ENCODE measurements around the gene BAIAP2L2.
"Not testable (repeated sequence)": the region's sequence is repeated elsewhere in the genome, so short reads cannot be mapped to it uniquely, and the experiment has no call there.

The BAIAP2L2 gene

DNA sequence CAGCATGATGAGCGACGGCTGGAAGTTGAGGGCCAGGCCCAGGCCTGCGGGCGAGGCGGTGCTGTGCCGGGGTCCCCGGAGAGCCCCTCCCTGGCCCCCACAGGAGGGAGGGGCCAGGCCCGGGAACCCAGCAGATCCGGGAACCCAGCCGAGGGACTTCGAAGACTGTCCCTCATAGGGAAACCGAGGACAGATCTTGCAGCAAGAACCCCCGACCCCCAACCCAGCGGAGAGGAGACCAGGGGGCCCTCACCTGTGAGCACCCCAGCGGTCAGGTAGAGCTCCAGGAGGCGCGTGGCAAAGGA lies 28.9 kb downstream of the BAIAP2L2 start:
- no peak for DNase-seq (ENCODE audit: low read depth in 2 of 2)

DNA sequence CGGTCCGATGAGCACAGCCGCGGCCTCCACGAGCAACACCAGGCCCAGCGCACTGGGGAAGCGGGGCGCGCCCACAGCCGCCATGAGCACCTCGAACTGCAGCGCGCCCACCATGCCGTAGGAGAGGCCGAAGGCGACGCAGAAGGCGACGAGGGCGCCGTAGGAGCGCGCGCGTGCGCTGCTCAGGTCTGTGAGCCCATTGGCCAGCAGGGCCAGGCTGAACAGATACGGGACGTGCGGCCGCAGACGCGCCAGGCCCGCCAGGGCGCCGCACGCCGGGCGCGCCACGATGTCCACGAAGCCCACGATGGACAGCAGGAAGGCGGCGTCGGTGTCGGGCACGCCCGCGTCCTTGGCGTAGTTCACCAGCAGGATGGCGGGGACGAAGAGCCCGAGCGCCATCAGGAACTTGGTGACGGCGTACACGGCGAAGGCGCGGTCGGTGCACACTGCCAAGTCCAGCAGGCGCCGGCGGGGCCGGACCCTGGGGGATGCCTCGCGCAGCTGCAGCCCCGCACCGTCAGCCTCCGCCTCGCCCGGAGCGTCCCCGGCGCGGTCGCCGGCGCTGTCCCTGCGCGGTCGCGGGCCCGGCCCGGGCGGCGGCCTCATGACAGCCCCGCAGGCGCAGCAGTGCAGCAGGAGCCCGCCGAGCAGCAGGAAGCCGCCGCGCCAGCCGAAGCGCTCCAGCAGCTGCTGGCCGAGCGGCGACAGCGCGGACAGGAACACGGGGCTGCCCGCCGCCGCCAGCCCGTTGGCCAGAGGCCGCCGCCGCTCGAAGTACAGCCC lies 29.4 kb downstream of the BAIAP2L2 start:
- DNase-seq (ENCODE audit: low read depth in 2 of 2), result no peak

DNA sequence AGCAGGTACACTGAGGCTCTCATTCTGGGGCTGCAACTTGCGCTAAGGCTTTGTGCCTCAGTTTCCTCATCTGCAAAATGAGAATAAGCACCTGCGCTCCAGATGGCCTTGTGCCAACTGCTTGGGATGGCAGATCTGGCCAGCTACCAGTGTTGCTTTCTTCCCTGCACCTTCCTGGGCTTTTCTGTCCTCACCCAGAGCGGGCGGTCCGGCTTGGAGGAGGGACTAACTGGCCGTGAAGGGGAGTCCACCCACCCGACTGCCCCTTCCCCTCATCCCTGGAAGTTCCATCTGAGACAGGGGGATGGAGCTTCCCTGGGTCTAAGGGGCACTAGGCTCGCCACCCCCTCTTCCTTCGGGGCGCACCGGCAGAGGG lies 30.0 kb downstream of the BAIAP2L2 start:
- no peak for DNase-seq (ENCODE audit: low read depth in 2 of 2)

DNA sequence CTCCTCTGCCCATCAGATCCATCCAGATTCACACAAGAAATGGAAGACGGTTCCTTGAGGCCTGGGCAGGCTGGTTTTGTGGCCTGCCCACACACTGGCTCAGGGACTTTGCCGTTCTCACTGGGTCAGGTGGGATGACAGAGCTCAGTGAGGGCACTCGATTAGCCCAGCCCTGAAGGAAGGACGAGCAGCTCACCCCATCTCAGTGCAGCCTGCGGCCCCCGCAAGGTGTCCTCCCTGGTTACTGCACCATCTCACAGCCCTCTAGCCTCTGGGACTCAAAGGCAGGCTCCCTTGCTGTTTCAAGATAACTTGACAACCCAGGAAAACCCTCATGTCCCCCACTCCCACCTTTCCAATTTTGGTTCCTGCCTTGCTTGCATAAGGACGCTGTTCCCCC lies 30.7 kb downstream of the BAIAP2L2 start:
- DNase-seq (ENCODE audit: low read depth in 2 of 2), result no peak

DNA sequence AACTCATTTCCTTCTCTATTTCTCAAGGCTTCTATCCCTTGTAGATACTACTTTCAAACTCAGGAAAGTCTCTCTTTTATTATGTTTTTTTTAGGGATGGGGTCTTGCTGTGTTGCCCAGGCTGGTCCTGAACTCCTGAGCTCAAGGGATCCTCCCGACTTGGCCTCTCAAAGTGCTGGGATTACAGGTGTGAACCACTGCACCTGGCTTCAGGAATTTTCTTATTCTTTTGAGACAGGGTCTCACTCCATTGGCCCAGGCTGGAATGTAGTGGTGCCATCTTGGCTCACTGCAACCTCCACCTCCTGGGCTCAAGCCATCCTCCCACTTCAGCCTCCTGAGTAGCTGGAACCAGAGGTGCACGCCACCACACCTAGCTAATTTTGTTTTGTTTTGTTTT lies 31.3 kb downstream of the BAIAP2L2 start:
- DNase-seq (ENCODE audit: low read depth in 2 of 2), result not testable (repeated sequence)

DNA sequence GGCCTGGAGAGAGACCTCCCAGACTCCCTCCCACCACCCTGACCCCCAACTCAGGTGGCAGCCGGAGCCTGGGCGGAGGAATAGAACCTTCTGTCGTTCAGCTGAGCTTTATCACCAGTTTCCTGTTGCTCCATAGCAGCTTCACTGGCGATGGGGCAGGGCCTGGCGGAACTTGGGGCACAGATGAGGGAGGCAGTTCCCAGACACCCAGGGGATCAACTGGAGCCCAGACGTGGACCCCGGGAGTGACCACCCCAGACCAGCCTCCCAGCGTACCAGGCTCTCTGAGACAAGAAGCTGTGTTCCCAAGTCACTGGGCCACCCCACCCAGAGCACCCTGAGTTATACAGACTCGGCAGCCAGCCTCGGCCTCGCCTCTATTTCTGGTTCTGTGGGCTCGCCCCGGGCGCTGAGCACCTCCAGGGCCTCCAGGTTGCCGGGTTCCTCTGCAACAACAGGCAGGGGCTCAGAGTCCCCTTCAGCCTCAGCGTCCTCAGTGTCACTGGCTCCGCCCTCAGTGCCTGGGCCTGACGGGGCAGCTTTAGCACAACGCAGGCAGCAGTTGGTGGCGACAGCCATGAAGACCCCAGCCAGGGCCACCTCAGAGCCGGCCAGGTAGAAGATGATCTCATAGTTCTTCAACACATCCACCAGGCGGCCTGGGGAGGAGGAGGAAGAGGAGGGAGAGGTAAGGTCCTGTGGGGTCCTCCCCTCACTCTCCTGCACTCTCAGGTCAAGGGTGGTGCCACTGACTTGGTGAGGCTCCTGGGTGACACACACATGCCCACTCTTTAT lies 32.2 kb downstream of the BAIAP2L2 start:
- DNase-seq (ENCODE audit: low read depth in 2 of 2), result no peak

DNA sequence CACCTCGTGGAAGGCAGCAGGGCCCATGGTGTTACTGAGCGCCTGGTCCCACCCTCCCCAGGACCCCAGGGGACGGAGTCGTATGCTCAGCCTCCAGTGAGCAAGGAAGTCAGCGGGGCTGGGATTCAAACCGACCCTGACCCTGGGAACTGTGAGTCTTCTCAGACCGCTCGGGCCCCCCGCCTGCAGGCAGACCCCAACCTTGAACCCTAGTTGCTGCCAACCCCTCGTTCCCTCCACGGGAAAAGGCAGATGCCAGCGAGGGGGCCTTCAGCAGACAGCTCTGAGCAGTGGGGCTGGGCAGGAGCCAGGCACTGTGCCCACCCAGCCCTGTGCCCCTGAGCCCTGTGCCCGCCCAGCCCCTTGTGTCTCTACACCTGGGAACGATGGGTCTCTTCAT lies 32.9 kb downstream of the BAIAP2L2 start:
- DNase-seq (ENCODE audit: low read depth in 2 of 2), result no peak

DNA sequence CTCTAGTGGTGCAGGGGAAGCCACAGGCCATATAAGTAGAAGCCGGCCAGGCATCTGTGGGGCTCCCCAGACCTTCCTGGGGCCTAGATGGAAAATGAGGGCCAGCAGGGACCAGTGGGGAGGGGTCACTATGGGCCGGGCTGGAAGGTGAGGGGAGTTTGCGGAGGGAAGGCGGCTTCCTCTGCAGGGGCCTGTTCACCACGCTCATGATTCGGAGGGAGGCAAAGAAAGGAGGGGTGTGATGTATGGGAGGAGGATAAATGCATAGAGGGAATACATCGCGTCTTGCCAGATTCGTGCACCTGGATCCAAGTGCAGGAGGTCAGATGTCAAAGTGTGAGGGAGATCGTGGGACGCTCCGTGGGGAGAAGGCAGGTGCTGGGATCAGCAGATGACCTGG lies 33.4 kb downstream of the BAIAP2L2 start:
- no peak for DNase-seq (ENCODE audit: low read depth in 2 of 2)

DNA sequence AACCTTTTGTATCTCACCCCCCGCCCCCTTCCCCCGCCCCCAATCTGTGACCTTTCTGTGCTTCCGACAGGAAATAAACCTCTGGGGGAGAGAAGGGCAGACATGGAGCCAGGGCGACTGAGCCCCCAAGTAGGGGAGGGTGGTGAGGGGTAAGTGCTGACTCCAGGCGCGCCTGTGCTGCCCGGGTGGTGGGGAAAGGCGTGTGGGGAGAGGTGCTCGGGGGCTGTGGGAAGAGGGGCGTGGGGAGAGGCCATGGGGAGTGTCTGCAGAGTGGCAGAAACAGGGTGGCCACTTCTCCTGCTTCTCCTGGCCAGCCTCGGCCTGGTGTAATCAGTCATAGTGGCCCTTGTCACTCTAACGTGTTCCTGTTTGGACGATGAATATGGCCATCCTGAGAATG lies 34.5 kb downstream of the BAIAP2L2 start:
- DNase-seq (ENCODE audit: low read depth in 2 of 2), result no peak

DNA sequence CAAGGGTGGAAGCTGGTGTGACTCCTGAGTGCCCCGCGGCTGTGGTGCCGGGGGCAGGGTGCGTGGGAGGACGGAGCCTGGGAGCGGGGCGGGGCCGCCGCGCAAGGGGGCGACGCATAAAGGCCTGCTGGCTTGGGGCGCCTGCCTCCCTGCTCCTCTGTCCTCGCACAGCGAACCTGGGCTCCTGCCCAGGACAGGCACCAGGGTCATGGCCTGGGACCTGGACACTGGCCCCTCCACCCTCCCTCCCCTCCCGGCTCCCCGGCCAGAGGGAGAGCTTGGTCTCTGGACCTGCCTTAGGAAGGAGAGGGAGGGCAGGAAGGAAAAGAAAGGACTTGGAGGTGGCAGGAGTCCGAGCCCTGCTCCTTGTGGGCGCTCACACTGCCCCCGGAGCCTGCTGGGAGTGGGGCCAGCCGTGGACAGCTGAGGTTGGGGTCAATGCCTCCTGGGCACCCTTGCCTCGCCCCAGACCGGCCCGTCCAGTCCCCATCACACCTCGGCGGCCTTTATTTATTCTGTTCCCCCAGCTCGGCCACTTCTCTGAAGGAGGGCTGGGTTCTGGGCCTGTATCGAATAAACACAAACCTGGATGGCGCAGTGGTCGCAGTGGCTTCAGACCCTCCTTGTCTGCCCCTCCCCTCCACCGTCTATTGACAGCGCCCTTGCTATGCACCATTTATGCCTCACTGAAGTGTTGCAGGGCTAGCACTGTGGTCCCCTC lies 35.2 kb downstream of the BAIAP2L2 start:
- no peak for DNase-seq (ENCODE audit: low read depth in 2 of 2)

DNA sequence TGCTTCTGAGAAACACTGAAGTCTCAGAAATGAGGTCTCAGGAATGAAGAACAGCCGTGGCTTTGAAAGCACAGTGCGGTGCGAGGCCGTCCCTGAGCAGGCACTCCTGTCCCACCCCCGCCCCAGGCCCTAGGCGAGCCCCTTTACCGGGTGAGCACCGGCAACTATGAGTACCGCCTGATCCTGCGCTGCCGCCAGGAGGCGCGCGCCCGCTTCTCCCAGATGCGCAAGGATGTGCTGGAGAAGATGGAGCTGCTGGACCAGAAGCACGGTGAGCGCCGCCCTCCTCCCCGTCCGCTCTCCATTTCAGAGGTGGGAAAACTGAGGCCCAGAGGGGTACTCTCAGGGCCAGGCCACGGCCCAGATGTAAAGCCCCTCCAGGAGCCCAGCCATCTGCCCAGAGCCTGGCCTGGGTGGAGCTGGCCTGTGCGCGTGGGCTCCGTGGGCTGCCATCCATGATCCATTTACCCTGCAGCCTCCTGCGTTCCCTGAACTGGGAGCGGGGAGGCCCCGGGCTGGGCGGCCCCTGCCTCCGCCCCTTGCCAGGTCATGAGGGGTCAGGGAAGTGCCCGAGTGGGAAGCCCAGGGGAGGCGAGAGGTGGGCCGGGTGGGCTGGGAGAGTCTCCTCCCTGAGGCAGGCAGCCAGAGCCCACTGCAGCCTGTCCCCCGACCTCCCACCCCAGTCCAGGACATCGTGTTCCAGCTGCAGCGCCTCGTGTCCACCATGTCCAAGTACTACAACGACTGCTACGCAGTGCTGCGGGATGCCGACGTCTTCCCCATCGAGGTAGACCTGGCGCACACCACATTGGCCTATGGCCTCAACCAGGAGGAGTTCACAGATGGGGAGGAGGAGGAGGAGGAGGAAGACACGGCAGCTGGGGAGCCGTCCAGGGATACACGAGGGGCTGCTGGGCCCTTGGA lies 36.0 kb downstream of the BAIAP2L2 start:
- no peak for DNase-seq (ENCODE audit: low read depth in 2 of 2)

DNA sequence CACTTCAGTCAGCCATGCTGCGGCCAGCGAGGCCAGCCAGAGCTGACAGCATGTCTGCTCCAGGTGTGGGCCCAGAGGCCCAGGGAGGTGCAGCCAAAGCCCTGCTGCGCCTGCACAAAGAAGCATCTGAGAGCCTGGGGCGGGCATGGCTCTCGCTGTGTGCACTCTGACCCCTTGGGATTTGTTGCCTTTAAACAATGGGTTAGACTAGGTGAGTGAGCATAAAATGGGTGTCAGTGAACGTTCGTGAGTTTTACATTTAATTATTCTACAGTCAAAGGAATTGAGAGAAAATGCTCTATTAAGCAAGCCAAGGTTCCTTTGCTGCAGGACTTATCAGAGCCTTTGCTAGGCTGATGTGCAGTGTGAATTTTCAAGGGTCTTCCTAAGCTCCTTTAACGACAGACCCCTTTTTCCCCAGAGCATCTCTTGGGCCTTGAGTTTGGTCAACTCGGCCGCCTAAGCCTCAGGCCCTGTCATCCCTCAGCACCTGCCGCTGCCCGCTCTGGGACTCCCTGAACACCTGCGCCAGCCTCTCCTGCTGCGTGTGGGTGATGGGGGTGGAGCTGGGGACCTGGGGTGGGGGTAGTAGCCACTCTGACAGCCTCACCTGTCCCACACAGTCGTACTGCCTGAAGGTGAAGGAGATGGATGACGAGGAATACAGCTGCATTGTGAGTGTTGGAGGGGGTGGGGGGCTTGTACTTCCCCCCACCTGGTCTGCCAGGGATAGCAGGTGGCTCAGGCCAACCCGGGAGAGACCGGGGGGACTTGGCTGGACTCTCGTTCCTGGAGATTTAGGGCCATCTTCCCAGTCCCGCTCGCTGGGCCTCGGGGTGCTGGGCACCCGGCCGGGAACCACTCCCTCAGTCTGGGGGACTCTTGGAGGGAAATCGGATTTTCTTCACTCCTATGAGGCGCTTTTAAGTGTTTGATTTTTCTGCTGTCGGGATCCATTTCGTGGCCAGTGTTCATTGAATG lies 37.0 kb downstream of the BAIAP2L2 start:
- DNase-seq (ENCODE audit: low read depth in 2 of 2), result no peak

DNA sequence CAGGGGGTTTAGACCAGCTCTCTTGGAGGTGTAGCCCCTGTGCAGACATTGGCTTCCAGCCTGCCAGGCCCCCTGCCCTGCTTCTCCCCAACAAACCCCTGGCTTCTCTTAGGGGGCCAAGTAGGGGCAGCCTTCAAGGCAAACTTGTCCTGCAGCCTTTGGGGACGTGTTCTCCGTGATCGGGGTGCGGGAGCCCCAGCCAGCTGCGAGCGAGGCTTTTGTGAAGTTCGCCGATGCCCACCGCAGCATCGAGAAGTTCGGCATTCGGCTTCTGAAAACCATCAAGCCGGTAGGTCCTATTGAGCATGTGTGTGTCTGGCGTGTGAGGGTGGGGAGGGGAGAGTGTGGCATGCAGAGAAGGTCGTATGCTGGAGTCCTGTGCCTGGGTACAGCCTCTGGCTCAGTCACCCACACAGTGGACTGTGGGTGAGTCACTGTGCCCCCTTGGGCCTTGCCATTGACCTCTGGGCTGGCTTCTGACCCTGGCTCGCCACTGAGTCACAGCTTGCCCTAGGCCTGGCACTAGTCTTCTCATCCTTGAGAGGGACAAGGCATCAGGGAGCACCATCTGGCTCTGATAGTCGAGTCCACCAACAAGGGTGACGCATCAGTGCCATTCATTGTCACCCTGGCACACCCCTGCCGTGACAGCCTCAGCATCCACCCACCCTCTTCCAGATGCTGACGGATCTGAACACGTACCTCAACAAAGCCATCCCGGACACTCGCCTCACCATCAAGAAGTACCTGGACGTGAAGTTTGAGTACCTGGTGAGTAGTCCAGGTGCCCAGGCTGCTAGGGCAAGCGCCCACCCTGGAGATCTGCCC lies 37.9 kb downstream of the BAIAP2L2 start:
- DNase-seq (ENCODE audit: low read depth in 2 of 2), result no peak

DNA sequence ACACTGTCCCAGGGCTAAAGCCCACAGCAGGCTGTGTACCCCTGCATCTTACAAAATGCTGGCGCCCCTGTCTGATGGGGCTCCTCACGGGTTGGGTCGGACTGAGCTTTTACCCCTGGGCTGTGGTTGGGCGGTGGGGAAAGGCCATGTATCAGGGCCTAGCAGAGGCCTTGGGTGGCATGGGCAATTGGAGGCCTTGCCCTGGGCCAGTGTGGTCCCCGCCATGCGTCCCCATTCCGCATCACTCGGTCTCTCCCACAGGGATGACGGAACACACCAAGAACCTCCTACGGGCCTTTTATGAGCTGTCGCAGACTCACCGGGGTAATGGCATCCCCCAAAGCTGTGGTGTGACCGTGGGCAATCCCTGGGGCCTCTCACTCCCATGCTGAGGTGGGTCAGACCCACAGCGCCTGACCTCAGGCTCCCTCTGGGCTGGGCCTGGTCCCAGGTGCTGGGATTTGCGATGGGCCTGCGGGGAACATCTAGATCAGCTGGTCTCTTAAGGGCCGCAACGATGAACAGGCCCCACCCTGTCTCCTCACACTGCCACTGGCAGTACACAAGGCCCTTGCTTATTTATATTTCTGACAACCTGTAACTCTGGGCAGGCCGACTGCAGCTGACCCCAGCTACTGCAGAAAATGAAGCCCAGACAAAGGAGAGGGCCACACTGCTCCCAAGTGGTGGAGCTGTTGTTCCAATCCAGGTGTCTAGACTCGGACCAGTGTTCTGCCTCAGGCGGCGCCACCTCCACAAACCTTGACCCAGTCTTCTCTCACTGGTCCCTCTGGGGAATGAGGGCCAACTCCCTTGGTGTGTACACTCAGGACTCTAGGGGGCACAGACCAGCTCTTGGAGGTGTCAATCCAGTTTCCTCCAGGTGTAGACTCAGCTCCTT lies 38.8 kb downstream of the BAIAP2L2 start:
- no peak for DNase-seq (ENCODE audit: low read depth in 2 of 2)

DNA sequence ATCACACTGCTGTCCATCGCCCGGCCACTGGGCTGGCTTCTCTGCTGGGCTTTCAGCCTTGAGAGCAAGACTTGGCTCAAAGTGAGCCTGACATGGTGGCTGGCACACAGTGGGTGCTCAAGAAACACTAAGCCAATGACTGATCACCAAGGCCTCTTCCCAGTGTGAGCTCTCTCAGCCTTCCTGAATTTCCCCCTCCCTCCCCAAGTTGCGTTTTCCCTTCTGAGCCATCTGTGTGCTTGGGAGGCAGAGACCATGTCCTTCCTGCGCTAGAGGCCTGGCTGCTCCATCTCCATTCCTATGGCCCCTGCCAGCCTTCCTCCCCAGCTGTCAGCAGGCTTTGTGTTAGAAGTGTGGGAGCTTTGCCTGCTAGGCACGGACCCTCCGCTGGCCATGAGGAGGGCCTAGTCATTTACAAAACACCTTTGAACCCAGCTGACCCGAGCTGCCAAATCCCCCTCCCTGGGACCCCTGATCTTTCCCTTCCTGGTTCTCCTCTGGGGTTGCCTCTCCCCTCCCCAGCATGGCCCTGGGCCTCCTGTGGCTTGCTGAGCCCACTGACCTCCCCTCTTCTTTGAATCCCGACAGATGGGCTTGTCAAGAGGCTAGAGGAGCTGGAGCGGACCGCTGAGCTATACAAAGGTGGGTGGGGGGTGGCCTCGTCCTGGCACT lies 40.1 kb downstream of the BAIAP2L2 start:
- DNase-seq (ENCODE audit: low read depth in 2 of 2), result no peak

DNA sequence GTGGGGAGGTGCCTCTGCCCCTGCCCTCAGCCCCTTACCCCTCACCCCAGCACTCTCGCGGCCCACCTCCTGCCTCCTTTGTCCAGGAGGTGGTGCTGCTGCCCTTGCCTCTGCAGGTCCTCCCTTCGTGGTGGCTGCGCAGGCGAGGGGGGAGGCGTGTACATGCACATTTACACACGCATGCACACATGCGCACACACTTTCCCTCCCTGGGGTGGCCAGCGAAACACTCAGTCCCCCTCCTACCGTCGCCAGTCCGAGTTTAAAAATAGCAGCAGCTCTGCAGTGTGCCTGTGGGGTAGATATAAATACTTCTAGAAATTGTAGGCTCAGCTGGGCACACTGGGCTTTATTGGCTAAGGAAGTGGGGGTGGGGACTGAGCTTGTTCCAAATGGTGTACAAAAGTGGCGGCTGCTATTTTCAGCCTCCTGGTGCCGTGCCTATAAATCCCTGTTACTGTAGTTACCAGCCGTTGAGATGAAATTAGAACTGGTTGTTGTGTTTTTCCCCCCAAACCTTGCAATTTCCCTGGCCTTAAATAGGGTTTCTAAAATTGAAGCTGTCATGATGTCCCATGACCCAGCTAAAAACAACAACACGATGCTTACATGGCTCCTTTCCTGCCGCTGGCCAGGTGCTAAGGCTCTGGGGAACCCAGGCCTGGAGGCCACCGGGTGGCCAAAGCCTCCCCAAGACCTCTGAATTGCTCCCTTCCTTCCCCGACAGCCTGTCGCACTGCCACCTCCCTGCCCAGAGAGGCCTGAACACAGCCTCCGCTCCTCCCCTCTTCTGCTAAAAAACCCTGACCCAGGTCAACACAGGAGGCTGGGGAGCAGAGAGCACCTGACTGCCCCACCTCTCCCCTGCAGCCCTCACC lies 40.9 kb downstream of the BAIAP2L2 start:
- DNase-seq (ENCODE audit: low read depth in 2 of 2), result no peak
